GM18498 (cell line): ENCODE results near the gene CXXC5.

Experiments used
- ATAC-seq: cut with Tn5 transposase; IDR thresholded peaks from one replicate; pipeline ENCODE4 v1.9.1; 2021; ENCODE audit warnings: mild to moderate bottlenecking, moderate library complexity; ENCODE audit not compliant: unreplicated experiment

Gene CXXC5

GRCh38 chr5:139678751-139679750 is 30.9 kb downstream of the CXXC5 start:
- ATAC-seq: no peak

GRCh38 chr5:139680368-139681111 is 32.4 kb downstream of the CXXC5 start:
- no peak for ATAC-seq

- no peak for ATAC-seq
Observed at GRCh38 chr5:139681112-139681458, 32.9 kb downstream of the CXXC5 start.

GRCh38 chr5:139681466-139681865 is 33.3 kb downstream of the CXXC5 start:
- ATAC-seq: no peak

- no peak for ATAC-seq
Observed at GRCh38 chr5:139682016-139682975, 34.1 kb downstream of the CXXC5 start.

GRCh38 chr5:139683295-139684271 is 35.4 kb downstream of the CXXC5 start:
- ATAC-seq: no peak

GRCh38 chr5:139684350-139684880 is 36.3 kb downstream of the CXXC5 start:
- no peak for ATAC-seq

- no peak for ATAC-seq
Observed at GRCh38 chr5:139684881-139685749, 37.0 kb downstream of the CXXC5 start.

GRCh38 chr5:139685886-139686285 is 37.7 kb downstream of the CXXC5 start:
- no peak for ATAC-seq

GRCh38 chr5:139686356-139686705 is 38.2 kb downstream of the CXXC5 start:
- no peak for ATAC-seq

- ATAC-seq: no peak
Observed at GRCh38 chr5:139686706-139687441, 38.7 kb downstream of the CXXC5 start.

- ATAC-seq: no peak
Observed at GRCh38 chr5:139687656-139688055, 39.5 kb downstream of the CXXC5 start.

- no peak for ATAC-seq
Observed at GRCh38 chr5:139688088-139688702, 40.0 kb downstream of the CXXC5 start.

- no peak for ATAC-seq
Observed at GRCh38 chr5:139688751-139689372, 40.7 kb downstream of the CXXC5 start.

- ATAC-seq: no peak
Observed at GRCh38 chr5:139689631-139690063, 41.5 kb downstream of the CXXC5 start.

- no peak for ATAC-seq
Observed at GRCh38 chr5:139690064-139690802, 42.1 kb downstream of the CXXC5 start.
